Esophagus squamous epithelium (tissue), 4 donors: Measurements from ENCODE around the gene CEP112.

Experiments used
- POLR2A ChIP-seq, 4 donors: fragments of 450-650 bp; IDR thresholded peaks; one replicate each; pipeline ENCODE4 v1.6.1; 2017; ENCODE audit warnings: antibody characterized with exemption in 4 of 4, mild to moderate bottlenecking in 4 of 4, moderate library complexity in 3 of 4
- TF ChIP-seq, protein P1 (sequence below), 6 experiments: fragments of 450-650 bp in 4 of 6; fragments of 200-600 bp in 2 of 6; sonication (generic) in 2 of 6; IDR thresholded peaks; one replicate each; pipeline ENCODE4 v1.5.1; 2016 to 2019; ENCODE audit warnings: antibody characterized with exemption in 6 of 6, mild to moderate bottlenecking in 4 of 6, moderate library complexity in 4 of 6

DNA sequence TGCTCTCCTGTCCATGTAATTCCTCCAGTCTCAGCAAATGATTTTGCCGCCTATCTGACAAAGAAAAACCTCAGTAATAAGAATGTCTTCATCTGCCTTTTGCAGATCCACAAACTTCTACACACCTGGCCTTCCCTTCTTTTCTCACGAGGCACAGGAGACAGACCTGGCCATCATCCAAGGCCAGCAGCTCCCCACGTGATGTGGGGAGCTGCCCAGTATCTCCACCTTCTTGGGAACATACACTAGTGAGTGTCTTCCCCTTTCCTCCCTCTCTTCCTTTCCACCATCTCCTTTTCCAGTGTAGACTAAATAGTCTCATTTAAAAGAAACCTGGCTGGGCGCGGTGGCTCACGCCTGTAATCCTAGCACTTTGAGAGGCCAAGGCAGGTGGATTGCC is 274.4 kb downstream of the CEP112 start:
- TF ChIP-seq, protein P1, sequence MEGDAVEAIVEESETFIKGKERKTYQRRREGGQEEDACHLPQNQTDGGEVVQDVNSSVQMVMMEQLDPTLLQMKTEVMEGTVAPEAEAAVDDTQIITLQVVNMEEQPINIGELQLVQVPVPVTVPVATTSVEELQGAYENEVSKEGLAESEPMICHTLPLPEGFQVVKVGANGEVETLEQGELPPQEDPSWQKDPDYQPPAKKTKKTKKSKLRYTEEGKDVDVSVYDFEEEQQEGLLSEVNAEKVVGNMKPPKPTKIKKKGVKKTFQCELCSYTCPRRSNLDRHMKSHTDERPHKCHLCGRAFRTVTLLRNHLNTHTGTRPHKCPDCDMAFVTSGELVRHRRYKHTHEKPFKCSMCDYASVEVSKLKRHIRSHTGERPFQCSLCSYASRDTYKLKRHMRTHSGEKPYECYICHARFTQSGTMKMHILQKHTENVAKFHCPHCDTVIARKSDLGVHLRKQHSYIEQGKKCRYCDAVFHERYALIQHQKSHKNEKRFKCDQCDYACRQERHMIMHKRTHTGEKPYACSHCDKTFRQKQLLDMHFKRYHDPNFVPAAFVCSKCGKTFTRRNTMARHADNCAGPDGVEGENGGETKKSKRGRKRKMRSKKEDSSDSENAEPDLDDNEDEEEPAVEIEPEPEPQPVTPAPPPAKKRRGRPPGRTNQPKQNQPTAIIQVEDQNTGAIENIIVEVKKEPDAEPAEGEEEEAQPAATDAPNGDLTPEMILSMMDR (IDR thresholded peaks at IDR 0.05): no peak
- TF ChIP-seq POLR2A (IDR thresholded peaks at IDR 0.05): no peak
